ENCODE results near the gene PLK1. TPM values are rescaled to one million over a fixed set of nuclear protein-coding genes. Genes with fewer than 3 reads are reported as not detected.

Gene PLK1
- total and polyA plus RNA-seq, 2 of the 13 experiments (the other 11 are each of a cell fraction or from before 2014, with no cell fraction given): 71.5 to 76.3 TPM

DNA sequence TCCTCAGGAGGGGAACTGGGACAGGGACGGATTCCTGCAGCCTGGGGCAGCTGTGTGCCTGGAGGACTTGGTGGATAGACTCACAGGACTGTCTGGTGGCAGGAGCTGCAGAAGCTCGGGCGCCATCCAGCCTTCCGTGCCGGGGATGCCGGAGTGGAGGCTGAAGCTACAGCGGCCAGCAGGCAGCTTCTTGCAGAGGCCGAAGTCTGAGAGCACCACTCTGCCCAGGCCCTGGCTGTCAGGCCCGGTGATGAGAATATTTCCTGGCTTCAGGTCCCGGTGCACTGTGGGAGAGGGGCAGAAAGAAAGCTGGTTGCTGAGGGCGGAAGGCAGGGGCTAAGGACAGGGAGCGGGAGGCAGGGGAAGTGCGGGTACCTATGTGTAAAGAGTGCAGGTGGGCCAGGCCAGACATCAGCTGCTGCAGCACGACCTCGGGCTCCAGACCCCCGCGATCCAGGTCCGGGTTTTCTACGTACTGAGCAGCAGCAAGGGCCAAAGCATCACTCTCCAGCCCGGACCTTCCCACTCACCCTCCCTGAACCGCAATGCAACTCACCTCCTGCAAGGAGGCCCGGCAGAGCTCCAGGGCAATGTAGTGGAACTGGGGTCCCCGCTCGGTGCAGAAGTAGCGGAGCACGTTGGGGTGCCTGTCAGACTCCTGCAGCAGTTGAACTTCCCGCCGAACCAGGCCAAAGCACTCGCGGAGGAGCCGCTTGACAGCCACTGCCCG is 16.1 kb downstream of the PLK1 start (continued):
- TF ChIP-seq, protein P1, sequence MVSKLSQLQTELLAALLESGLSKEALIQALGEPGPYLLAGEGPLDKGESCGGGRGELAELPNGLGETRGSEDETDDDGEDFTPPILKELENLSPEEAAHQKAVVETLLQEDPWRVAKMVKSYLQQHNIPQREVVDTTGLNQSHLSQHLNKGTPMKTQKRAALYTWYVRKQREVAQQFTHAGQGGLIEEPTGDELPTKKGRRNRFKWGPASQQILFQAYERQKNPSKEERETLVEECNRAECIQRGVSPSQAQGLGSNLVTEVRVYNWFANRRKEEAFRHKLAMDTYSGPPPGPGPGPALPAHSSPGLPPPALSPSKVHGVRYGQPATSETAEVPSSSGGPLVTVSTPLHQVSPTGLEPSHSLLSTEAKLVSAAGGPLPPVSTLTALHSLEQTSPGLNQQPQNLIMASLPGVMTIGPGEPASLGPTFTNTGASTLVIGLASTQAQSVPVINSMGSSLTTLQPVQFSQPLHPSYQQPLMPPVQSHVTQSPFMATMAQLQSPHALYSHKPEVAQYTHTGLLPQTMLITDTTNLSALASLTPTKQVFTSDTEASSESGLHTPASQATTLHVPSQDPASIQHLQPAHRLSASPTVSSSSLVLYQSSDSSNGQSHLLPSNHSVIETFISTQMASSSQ (IDR thresholded peaks at IDR 0.05; ENCODE audit: low read depth): no peak
- TF ChIP-seq, protein P1 (CRISPR knock-in tag; IDR thresholded peaks at IDR 0.05; ENCODE audit: borderline replicate concordance): peak; percentile 71; the same call in 1 of the 2 replicates
- TF ChIP-seq ZNF329 (CRISPR knock-in tag; IDR thresholded peaks at IDR 0.05; ENCODE audit: low read depth) (no peak), TAF1 (CRISPR knock-in tag; IDR thresholded peaks at IDR 0.05) (0 out of 2 replicates have a peak, but pooled peaks have one; percentile 37), SNAPC2 (CRISPR knock-in tag; IDR thresholded peaks at IDR 0.05) (no peak), JDP2 (CRISPR knock-in tag; IDR thresholded peaks at IDR 0.05; ENCODE audit: borderline replicate concordance) (no peak), ATF7-NPFF (CRISPR knock-in tag; IDR thresholded peaks at IDR 0.05; ENCODE audit: low read depth) (peak; percentile 79; the same call in 1 of the 2 replicates), ARNT2 (CRISPR knock-in tag; IDR thresholded peaks at IDR 0.05; ENCODE audit: low read depth) (0 out of 2 replicates have a peak, but pooled peaks have one; percentile 57), ZSCAN22 (CRISPR knock-in tag; IDR thresholded peaks at IDR 0.05) (peak; percentile 55; the same call in 1 of the 2 replicates), KDM1A (CRISPR knock-in tag; IDR thresholded peaks at IDR 0.05) (no peak), KLF15 (CRISPR knock-in tag; IDR thresholded peaks at IDR 0.05; ENCODE audit: borderline replicate concordance) (no peak), KDM6A (CRISPR knock-in tag; IDR thresholded peaks at IDR 0.05; ENCODE audit: low read depth) (no peak), ZNF775 (CRISPR knock-in tag; IDR thresholded peaks at IDR 0.05; ENCODE audit: borderline replicate concordance) (no peak), SALL1 (CRISPR knock-in tag; IDR thresholded peaks at IDR 0.05) (peak; percentile 79), MTA1 (CRISPR knock-in tag; IDR thresholded peaks at IDR 0.05; ENCODE audit: borderline replicate concordance) (peak; percentile 72; the same call in 1 of the 2 replicates), CBX1 (IDR thresholded peaks at IDR 0.05; ENCODE audit: low read depth) (no peak), ZNF451 (CRISPR knock-in tag; IDR thresholded peaks at IDR 0.05) (no peak), RAD21 (CRISPR knock-in tag; IDR thresholded peaks at IDR 0.05) (no peak; the same call in 1 of the 2 replicates)
- TF ChIP-seq, protein P2, sequence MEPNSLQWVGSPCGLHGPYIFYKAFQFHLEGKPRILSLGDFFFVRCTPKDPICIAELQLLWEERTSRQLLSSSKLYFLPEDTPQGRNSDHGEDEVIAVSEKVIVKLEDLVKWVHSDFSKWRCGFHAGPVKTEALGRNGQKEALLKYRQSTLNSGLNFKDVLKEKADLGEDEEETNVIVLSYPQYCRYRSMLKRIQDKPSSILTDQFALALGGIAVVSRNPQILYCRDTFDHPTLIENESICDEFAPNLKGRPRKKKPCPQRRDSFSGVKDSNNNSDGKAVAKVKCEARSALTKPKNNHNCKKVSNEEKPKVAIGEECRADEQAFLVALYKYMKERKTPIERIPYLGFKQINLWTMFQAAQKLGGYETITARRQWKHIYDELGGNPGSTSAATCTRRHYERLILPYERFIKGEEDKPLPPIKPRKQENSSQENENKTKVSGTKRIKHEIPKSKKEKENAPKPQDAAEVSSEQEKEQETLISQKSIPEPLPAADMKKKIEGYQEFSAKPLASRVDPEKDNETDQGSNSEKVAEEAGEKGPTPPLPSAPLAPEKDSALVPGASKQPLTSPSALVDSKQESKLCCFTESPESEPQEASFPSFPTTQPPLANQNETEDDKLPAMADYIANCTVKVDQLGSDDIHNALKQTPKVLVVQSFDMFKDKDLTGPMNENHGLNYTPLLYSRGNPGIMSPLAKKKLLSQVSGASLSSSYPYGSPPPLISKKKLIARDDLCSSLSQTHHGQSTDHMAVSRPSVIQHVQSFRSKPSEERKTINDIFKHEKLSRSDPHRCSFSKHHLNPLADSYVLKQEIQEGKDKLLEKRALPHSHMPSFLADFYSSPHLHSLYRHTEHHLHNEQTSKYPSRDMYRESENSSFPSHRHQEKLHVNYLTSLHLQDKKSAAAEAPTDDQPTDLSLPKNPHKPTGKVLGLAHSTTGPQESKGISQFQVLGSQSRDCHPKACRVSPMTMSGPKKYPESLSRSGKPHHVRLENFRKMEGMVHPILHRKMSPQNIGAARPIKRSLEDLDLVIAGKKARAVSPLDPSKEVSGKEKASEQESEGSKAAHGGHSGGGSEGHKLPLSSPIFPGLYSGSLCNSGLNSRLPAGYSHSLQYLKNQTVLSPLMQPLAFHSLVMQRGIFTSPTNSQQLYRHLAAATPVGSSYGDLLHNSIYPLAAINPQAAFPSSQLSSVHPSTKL (CRISPR knock-in tag; IDR thresholded peaks at IDR 0.05): peak; percentile 59

All from HepG2 (cell line).